ENCODE results near the gene LRG1.

The LRG1 gene

DNA sequence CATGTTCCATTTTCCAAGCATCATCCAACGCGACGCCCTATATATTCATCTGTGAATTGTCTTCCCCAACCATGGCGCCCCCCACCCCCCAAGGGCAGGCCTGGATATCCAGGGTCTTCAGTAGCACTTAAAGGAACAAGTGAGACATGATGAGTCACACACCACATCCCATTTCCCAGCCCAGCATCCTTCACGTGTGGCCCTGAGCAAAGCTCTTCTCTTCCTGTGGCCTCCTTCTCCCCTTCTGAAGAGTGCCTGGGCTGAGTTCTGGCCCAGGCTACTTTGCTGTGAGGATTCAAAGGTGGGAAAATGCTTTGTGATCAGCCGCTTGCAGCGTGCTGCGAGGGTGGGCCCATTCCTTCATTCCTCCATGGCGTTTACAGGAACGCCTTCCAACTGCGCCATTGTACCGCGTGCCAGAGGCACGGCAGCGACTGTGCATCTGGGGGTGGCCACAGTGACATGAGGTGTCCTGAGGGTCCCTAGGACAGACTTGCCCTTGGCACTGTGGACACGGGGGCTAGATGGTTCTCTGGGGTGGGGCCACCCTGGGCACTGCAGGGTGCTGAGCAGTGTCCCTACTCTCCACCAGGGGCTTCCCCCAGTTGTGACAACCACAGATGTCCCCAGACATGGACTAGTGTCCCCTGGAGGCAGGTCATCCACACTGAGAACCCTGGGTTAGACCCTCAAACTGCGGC, 33.2 kb downstream of the LRG1 start:
- TF ChIP-seq CTCF (IDR thresholded peaks at IDR 0.05; ENCODE audit: insufficient read depth, low read length) (no peak), REST (IDR thresholded peaks at IDR 0.05; ENCODE audit: insufficient replicate concordance, low read depth) (no peak), SPI1 (IDR thresholded peaks at IDR 0.05; ENCODE audit: borderline replicate concordance, low read depth) (no peak), GABPA (IDR thresholded peaks at IDR 0.05; ENCODE audit: low read depth) (no peak), POLR2AphosphoS5 (IDR thresholded peaks at IDR 0.05; ENCODE audit: low read depth) (no peak)
- H3K4me3 ChIP-seq (replicated peaks; ENCODE audit: insufficient read depth, low read length): no peak overlapping the region
- H3K27me3 ChIP-seq (ENCODE audit: insufficient read depth, poor library complexity, severe bottlenecking): no peaks in the 10 kb centered on the region
- peak; percentile 34 to 36 for DNase-seq (ENCODE audit: low read depth in 1 of 2, low spot score in 1 of 2)
- no peak overlapping the region; the same call in 1 of the 2 replicates for H3K27ac ChIP-seq (replicated peaks)

- TF ChIP-seq SPI1 (IDR thresholded peaks at IDR 0.05; ENCODE audit: borderline replicate concordance, low read depth) (no peak), REST (IDR thresholded peaks at IDR 0.05; ENCODE audit: insufficient replicate concordance, low read depth) (no peak), CTCF (IDR thresholded peaks at IDR 0.05; ENCODE audit: insufficient read depth, low read length) (no peak), GABPA (IDR thresholded peaks at IDR 0.05; ENCODE audit: low read depth) (no peak), POLR2AphosphoS5 (IDR thresholded peaks at IDR 0.05; ENCODE audit: low read depth) (no peak)
- no peak for DNase-seq (ENCODE audit: low read depth in 1 of 2, low spot score in 1 of 2)
- H3K27ac ChIP-seq (replicated peaks): no peak overlapping the region; the same call in 1 of the 2 replicates
- no peaks in the 10 kb centered on the region for H3K27me3 ChIP-seq (ENCODE audit: insufficient read depth, poor library complexity, severe bottlenecking)
- no peak overlapping the region for H3K4me3 ChIP-seq (replicated peaks; ENCODE audit: insufficient read depth, low read length)
Observed at GRCh38 chr19:4505570-4506448, 34.0 kb downstream of the LRG1 start.

DNA sequence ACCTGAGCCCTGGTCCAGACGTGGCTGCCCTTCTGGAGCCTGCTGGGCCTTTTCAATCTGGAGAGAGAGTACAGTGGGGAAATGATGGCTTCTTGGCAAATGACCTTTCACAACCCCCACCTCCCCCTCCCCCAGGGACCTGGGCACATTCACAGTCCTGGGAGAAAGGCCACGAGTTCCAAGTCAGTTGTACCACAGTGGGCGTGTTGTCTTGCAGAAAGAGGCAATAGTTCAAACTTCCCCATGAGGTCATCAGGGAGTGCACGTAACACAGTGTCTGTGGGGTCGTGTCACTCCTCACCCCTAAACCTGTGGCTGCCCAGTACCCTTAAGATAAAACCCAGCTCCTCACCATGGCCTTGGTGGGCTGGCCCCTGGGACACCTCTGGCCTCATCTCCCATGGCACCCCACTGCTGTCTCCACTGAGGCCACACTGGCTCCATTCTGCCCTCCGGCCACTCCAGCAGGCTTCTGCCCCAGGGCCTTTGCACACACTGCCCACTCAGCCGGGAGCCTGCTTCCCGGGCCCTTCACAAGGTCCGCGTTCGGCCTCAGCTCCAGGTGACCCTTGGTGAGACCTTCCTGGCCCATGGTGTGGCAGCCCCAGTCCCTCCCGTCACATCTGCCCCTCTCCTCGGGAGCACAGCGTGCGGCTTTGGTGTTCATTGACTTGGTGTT, 34.8 kb downstream of the LRG1 start:
- Histone ChIP-seq H3K4me3 (replicated peaks; ENCODE audit: insufficient read depth, low read length) (no peak overlapping the region), H3K27me3 (ENCODE audit: insufficient read depth, poor library complexity, severe bottlenecking) (no peaks in the 10 kb centered on the region), H3K27ac (replicated peaks) (peak overlapping the region; percentile 24; the same call in 1 of the 2 replicates)
- DNase-seq (ENCODE audit: low read depth in 1 of 2, low spot score in 1 of 2): peak in 1 of 2 experiments; percentile 64
- TF ChIP-seq GABPA (IDR thresholded peaks at IDR 0.05; ENCODE audit: low read depth) (no peak), SPI1 (IDR thresholded peaks at IDR 0.05; ENCODE audit: borderline replicate concordance, low read depth) (no peak), REST (IDR thresholded peaks at IDR 0.05; ENCODE audit: insufficient replicate concordance, low read depth) (no peak), CTCF (IDR thresholded peaks at IDR 0.05; ENCODE audit: insufficient read depth, low read length) (no peak), POLR2AphosphoS5 (IDR thresholded peaks at IDR 0.05; ENCODE audit: low read depth) (no peak)
